T-helper 1 cell treated with Interleukin-12 subunit alpha and Interleukin-12 subunit beta and Interleukin-4 antibody, amounts not matched to agents 30 μg/mL and 1 μg/mL, for 36 hours (primary cell): ENCODE measurements around the gene GULP1.
A peak's percentile ranks its signal among the peaks of the same experiment; 100 is the strongest.
"Not testable (repeated sequence)": the region's sequence is repeated elsewhere in the genome, so short reads cannot be mapped to it uniquely, and the experiment has no call there.

Experiments
- H3K27ac Mint-ChIP-seq: one replicate; pipeline ENCODE4 v1.8.0; 2021; ENCODE audit warnings: mild to moderate bottlenecking, mixed read lengths
- H3K27me3 Mint-ChIP-seq: one replicate; pipeline ENCODE4 v1.8.0; 2021; ENCODE audit warnings: low read depth, mixed read lengths
- H3K36me3 Mint-ChIP-seq: one replicate; pipeline ENCODE4 v1.8.0; 2021; ENCODE audit warnings: low read depth, mixed read lengths
- H3K4me1 Mint-ChIP-seq: one replicate; pipeline ENCODE4 v1.8.0; 2021; ENCODE audit warnings: low read depth, mixed read lengths
- H3K4me3 Mint-ChIP-seq: one replicate; pipeline ENCODE4 v1.8.0; 2021; ENCODE audit warnings: mild to moderate bottlenecking, moderate library complexity, mixed read lengths
- H3K9me3 Mint-ChIP-seq: one replicate; pipeline ENCODE4 v1.8.0; 2021; ENCODE audit warnings: mixed read lengths

Gene GULP1

DNA sequence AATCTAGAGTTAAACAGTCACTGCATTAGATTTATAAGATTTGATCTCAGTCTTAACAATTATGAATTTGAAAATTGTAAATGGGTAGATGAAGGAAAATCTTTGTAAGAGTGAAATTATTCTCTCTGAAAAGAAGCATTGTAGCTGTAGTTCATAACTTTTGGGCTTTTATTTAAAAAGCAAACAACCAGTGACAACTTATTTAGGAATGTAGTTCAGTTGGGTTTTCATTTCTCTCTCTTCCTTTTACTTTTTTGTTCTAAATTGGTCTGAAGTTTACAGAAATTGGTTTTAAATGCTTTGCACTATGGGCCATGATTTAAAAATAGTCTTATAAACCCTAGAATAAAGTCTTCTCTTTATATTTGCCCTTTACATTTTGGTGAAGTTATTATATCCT lies 296.6 kb downstream of the GULP1 start:
- H3K9me3 Mint-ChIP-seq: no peaks in the 10 kb centered on the region
- no peaks in the 10 kb centered on the region for H3K4me1 Mint-ChIP-seq
- H3K36me3 Mint-ChIP-seq: no peaks in the 10 kb centered on the region
- H3K27me3 Mint-ChIP-seq: no peaks in the 10 kb centered on the region
- no peak overlapping the region for H3K4me3 Mint-ChIP-seq
- no peak overlapping the region for H3K27ac Mint-ChIP-seq

DNA sequence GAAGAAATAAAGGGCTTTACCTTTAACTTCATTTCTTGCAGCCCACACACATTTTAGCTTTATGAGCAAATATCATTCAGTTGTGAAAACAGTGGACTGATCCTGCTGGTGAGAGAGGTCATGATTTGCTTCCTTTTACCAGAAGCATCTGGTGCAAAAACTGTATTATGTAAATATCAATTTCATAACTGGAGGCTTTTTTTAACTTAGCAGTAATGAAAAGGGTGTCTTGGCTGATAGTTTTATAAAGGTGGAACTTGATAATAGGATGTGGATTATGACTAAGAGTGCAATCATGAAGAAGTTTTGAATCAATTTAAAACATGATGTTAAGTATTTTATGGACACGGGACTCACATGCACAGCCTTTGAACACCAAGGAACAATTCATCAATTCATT lies 304.4 kb downstream of the GULP1 start:
- no peaks in the 10 kb centered on the region for H3K9me3 Mint-ChIP-seq
- H3K27me3 Mint-ChIP-seq: no peaks in the 10 kb centered on the region
- no peak overlapping the region for H3K4me3 Mint-ChIP-seq
- H3K36me3 Mint-ChIP-seq: no peaks in the 10 kb centered on the region
- no peaks in the 10 kb centered on the region for H3K4me1 Mint-ChIP-seq
- H3K27ac Mint-ChIP-seq: no peak overlapping the region

DNA sequence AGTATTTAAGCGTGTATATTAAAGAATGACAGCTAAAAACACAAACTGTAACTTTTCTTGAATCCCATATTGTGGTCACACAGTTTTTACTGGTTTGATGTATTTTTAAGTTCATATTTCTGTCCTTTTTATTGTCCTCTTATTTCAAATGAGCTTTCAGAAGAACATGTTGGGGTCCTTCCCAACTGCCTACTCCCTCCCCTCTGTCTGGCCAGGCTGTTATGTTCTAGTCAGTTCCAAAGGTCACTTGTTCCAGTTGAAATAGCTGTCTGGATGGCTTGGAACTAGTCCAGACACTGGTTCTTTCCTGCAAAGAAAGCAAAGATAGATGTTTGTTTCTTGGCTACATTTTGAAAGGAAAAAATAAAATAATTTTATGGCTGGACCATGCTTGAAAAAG lies 306.9 kb downstream of the GULP1 start:
- Mint-ChIP-seq H3K9me3 (no peaks in the 10 kb centered on the region), H3K27ac (no peak overlapping the region), H3K4me3 (no peak overlapping the region), H3K36me3 (no peaks in the 10 kb centered on the region), H3K27me3 (no peaks in the 10 kb centered on the region), H3K4me1 (no peaks in the 10 kb centered on the region)

DNA sequence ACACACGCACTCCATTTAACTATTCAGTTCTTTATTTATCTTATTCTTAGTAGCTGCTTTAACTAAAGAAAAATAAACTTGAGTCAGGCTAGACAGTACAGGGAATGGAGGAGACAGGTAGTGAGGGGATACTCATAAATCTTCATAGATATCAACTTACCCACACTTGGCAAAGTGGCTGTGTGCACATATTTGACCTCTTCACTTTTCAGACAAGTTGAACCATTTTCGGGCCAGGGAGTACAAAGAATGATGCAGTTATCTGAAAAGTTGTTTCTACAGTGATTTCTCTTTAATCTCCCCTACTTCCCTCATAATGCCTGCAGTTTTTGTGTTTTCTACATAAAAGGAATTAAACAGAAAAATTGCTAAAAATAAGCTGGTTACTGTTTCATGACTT lies 307.5 kb downstream of the GULP1 start:
- H3K36me3 Mint-ChIP-seq: no peaks in the 10 kb centered on the region
- H3K27me3 Mint-ChIP-seq: no peaks in the 10 kb centered on the region
- H3K4me1 Mint-ChIP-seq: no peaks in the 10 kb centered on the region
- no peaks in the 10 kb centered on the region for H3K9me3 Mint-ChIP-seq
- no peak overlapping the region for H3K4me3 Mint-ChIP-seq
- no peak overlapping the region for H3K27ac Mint-ChIP-seq

DNA sequence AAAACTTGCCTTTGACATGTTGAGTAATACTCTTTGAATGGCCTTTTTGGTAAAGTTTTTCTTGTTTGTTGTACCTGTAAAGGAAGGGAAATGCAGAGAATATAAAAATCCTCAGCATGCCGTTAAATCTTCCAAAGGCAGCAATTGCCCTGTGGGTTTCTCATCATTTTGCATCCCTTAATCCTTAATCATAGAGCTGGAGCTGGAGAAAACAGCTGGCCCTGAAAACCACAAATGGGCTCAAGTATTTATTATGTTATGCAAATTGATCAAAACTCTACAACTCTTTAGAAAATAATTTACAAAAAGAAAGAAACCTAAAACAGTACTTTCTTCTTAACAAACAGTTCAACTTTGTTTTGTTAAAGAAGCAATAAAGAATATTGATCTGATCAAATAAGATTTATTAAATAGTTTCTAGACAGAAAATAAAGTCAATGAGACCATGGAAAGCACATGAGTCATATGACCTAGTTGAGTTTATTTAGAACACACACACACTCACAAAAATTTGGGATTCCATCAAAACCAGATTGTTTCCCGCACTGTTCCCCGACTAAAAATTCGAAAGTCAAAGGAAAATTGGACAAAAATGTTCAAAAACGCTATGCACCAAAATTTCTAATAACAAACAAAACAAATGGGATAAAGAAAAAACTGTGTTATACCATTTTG lies 309.0 kb downstream of the GULP1 start:
- Mint-ChIP-seq H3K4me1 (no peaks in the 10 kb centered on the region), H3K27me3 (no peaks in the 10 kb centered on the region), H3K36me3 (no peaks in the 10 kb centered on the region), H3K4me3 (no peak overlapping the region), H3K9me3 (no peaks in the 10 kb centered on the region), H3K27ac (no peak overlapping the region)

DNA sequence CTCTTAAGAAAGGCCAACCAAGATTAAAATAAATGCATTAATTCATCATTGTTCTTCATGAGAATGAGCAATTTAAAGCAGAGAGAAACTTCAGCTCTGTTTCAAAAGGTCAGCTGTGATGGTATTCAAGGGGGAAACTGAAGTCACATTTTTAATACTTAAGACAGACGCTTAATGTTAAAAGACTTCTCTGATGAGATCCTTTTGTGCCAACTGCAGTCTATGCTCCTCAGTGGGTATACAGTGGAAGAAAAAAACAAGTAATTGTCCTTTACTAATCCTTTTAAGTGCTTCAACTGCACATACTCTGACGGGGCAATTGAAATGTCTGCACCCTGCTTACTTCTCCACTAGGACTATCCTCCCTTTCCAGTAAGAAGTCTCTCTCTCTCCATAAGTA lies 309.7 kb downstream of the GULP1 start:
- Mint-ChIP-seq H3K4me3 (no peak overlapping the region), H3K27ac (no peak overlapping the region), H3K36me3 (no peaks in the 10 kb centered on the region), H3K9me3 (no peaks in the 10 kb centered on the region), H3K27me3 (no peaks in the 10 kb centered on the region), H3K4me1 (no peaks in the 10 kb centered on the region)

DNA sequence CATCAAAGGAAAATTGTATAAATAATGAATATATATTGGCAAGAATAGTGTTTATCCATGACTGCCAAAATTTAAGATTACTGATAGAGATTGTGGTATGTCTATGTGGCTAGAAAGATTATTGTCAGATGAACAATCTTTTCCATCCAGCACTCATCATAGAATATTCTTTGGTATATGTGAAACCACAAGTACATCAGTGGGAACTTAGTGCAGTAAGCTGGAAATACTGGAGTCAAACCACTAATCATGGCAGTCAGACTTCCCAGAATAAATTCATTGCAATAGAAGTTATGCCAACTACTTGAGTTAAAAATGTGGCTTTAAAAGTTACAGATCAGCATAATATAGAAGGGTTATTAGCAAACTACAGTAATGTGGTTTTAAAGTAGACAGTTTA lies 310.3 kb downstream of the GULP1 start:
- H3K4me1 Mint-ChIP-seq: no peaks in the 10 kb centered on the region
- no peaks in the 10 kb centered on the region for H3K9me3 Mint-ChIP-seq
- H3K36me3 Mint-ChIP-seq: no peaks in the 10 kb centered on the region
- H3K27ac Mint-ChIP-seq: no peak overlapping the region
- no peak overlapping the region for H3K4me3 Mint-ChIP-seq
- H3K27me3 Mint-ChIP-seq: no peaks in the 10 kb centered on the region

DNA sequence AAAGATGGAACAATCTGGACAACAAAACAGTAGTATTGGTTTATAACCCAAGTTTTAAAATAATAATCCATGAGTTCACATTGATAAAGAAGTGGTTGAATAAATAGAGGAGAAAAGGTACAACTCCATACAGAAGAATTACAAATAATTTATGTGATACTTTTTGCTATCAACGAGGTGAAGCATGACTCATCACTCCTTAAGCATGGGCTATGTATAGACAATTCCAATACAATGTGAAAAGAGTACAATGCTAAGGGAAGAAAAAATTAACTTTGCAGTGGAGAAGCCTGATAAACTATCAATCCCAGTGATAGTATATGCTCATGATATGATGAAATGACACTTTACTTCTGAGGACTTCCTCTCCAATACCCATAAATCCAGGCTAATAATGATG lies 312.9 kb downstream of the GULP1 start:
- Mint-ChIP-seq H3K36me3 (no peaks in the 10 kb centered on the region), H3K27me3 (no peaks in the 10 kb centered on the region), H3K9me3 (no peaks in the 10 kb centered on the region), H3K4me1 (no peaks in the 10 kb centered on the region), H3K4me3 (no peak overlapping the region), H3K27ac (no peak overlapping the region)

DNA sequence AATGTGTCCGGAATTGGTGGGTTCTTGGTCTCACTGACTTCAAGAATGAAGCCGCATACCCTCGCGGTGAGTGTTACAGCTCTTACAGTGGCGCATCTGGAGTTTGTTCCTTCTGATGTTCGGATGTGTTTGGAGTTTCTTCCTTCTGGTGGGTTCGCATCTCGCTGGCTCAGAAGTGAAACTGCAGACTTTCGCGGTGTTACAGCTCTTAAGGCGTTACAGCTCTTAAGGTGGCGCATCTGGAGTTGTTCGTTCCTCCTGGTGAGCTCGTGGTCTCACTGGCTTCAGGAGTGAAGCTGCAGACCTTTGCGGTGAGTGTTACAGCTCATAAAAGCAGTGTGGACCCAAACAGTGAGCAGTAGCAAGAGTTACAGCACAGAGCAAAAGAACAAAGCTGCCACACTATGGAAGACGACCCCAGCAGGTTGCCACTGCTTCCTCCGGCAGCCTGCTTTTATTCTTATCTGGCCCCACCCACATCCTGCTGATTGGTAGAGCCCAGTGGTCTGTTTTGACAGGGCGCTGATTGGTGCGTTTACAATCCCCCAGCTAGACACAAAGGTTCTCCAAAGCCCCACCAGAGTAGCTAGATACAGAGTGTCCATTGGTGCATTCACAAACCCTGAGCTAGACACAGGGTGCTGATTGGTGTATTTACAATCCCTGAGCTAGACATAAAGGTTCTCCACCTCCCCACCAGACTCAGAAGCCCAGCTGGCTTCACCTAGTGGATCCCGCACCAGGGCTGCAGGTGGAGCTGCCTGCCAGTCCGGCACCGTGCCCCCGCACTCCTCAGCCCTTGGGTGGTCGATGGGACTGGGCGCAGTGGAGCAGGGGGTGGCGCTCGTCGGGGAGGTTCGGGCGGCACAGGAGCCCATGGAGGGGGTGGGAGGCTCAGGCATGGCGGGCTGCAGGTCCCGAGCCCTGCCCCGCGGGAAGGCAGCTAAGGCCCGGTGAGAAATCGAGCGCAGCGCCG lies 314.2 kb downstream of the GULP1 start:
- not testable (repeated sequence) for H3K36me3 Mint-ChIP-seq, H3K4me1 Mint-ChIP-seq, H3K27me3 Mint-ChIP-seq, H3K27ac Mint-ChIP-seq, H3K9me3 Mint-ChIP-seq
- peak overlapping the region; percentile 42 for H3K4me3 Mint-ChIP-seq

DNA sequence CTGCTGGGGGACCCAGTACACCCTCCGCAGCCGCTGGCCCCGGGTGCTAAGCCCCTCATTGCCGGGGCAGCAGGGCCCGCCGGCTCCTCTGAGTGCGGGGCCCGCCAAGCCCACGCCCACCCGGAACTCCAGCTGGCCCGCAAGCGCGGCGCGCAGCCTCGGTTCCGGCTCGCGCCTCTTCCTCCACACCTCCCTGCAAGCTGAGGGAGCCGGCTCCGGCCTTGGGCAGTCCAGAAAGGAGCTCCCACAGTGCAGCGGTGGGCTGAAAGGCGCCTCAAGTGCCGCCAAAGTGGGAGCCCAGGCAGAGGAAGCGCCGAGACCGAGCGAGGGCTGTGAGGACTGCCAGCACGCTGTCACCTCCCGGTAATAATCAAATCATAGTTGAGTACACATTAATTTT lies 314.9 kb downstream of the GULP1 start:
- not testable (repeated sequence) for H3K27me3 Mint-ChIP-seq, H3K9me3 Mint-ChIP-seq, H3K4me3 Mint-ChIP-seq, H3K27ac Mint-ChIP-seq, H3K36me3 Mint-ChIP-seq, H3K4me1 Mint-ChIP-seq

DNA sequence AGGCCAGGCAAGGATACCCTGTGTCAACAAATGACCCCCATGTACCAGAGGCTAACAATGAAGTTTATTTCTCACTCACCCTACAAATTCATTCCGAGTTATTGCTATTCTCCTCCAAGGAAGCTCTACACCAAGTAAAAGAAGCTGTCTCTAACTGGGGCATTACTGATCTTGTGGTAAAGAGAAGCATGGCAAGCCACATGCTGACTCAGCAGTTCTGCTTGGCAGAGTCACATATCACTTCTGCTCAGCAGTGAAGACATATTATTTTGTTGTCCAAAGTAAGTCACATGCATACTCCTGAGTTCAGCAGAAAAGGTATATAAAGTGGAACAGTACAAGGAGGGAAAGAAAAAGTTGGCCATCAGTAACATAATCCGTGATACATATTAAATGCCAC lies 315.8 kb downstream of the GULP1 start:
- Mint-ChIP-seq H3K4me3 (no peak overlapping the region), H3K9me3 (no peaks in the 10 kb centered on the region), H3K27ac (no peak overlapping the region), H3K36me3 (no peaks in the 10 kb centered on the region), H3K4me1 (no peaks in the 10 kb centered on the region), H3K27me3 (no peaks in the 10 kb centered on the region)

DNA sequence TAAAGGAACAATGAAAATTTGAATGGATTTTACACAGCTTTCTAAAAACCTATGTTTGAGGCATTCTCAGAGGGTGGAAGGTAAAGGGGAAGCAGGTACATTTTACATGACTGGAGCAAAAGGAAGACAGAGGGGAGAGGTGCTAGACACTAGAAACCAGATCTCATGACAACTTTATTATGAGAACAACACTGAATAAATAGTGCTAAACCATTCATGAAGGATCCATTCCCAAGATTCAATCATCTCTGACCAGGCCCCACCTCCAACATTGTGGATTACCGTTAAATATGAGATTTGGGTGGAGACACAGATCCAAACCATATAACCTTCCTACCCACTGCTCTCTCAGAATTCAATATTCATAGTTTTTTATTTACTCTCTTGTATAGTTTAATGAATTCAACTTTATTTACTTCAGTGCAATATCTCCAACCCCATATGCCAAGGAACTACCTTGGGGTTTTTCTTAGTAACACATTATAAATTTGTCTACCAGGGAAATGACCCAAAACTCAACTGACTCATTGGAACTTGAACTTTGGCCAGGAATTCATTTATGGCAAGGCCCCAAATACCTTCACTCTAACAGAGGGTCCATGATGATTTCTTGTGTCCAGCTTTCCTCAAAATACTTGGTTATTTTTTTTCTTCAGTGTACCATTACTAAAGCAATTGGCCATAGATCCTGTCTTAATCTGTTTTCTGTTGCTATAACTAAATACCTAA lies 317.8 kb downstream of the GULP1 start:
- Mint-ChIP-seq H3K27me3 (no peaks in the 10 kb centered on the region), H3K4me1 (no peaks in the 10 kb centered on the region), H3K36me3 (no peaks in the 10 kb centered on the region), H3K27ac (no peak overlapping the region), H3K9me3 (no peaks in the 10 kb centered on the region), H3K4me3 (no peak overlapping the region)

DNA sequence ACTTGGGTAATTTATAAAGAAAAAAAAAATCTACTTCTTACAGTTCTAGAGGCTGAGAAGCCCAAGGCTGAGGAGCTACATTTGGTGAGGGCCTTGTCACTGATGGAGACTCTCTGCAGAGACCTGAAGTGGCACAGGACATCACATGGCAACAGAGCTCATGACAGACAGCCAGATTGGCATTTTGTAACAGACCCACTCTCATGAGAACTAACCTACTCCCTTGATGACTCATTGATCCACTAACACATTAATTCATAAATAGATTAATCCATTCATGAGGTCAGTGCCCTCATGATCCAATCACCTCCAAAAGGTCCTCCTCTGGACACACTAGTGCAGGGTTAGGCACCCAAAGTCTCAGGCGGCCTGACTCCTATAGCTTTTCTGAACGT lies 318.4 kb downstream of the GULP1 start:
- Mint-ChIP-seq H3K4me1 (no peaks in the 10 kb centered on the region), H3K4me3 (no peak overlapping the region), H3K36me3 (no peaks in the 10 kb centered on the region), H3K27ac (no peak overlapping the region), H3K27me3 (no peaks in the 10 kb centered on the region), H3K9me3 (no peaks in the 10 kb centered on the region)

DNA sequence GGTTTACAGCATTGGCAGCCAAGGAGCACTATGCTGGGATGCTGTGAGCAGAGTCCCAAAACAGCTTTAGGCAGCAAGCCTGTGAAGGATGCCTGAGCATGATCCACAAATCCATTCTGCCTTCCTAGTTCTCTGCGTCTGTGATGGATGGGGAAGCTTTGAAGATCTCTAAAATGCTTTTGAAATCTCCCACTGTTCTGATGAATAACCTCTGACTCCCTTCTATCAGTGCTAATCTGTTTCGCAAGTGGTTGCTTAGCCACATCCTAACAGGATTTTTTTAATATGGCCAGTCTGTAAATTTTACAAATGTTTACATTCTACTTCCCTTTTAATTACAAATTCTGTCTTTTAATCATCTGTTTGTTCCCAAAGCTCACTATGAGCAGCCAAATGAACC lies 319.2 kb downstream of the GULP1 start:
- no peaks in the 10 kb centered on the region for H3K9me3 Mint-ChIP-seq
- no peaks in the 10 kb centered on the region for H3K27me3 Mint-ChIP-seq
- no peaks in the 10 kb centered on the region for H3K4me1 Mint-ChIP-seq
- no peaks in the 10 kb centered on the region for H3K36me3 Mint-ChIP-seq
- no peak overlapping the region for H3K4me3 Mint-ChIP-seq
- H3K27ac Mint-ChIP-seq: no peak overlapping the region

DNA sequence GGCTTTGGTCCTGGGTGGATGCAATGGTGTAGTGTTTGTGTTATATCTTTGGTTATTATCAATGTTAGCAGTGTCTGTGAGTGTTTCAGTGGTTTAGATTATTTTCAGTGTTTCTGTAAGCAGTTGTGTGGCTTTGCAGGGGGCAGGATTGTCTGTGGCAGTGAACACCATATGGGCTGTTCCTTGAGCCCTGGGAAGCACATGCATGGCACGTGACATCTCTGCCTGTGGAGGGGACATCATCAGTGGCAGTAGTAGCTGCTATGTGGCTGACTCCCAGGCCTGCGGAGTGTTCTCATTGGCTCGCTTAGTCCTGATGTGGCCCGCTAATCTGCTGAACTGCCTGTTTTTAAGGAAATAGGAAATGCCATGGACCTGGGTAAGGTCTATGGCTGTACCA lies 327.5 kb downstream of the GULP1 start:
- no peak overlapping the region for H3K27ac Mint-ChIP-seq

More for the DNA sequence above, 327.5 kb downstream of the GULP1 start:
- no peaks in the 10 kb centered on the region for H3K9me3 Mint-ChIP-seq
- no peak overlapping the region for H3K4me3 Mint-ChIP-seq
- no peaks in the 10 kb centered on the region for H3K4me1 Mint-ChIP-seq
- no peaks in the 10 kb centered on the region for H3K36me3 Mint-ChIP-seq
- H3K27me3 Mint-ChIP-seq: no peaks in the 10 kb centered on the region
